HT-29 (cell line): ENCODE measurements around the gene ZNF880. TPM values are rescaled to one million over a fixed set of nuclear protein-coding genes. Genes with fewer than 3 reads are reported as not detected.
"Not testable (repeated sequence)": the region's sequence is repeated elsewhere in the genome, so short reads cannot be mapped to it uniquely, and the experiment has no call there.

Experiments
- DNase-seq: peaks from one replicate; pipeline ENCODE4 v3.0.0-alpha.2; 2015; ENCODE audit warnings: low spot score
- total RNA-seq: library from RNA; depleted of rRNA; stranded (reverse); fragments of >200 nt; shearing (Covaris generic); gene quantifications from 2 replicates; pipeline ENCODE4 v1.2.3, GENCODE V29; 2014; rRNA removed

Gene ZNF880
- not detected in 2 replicates for total RNA-seq

DNA sequence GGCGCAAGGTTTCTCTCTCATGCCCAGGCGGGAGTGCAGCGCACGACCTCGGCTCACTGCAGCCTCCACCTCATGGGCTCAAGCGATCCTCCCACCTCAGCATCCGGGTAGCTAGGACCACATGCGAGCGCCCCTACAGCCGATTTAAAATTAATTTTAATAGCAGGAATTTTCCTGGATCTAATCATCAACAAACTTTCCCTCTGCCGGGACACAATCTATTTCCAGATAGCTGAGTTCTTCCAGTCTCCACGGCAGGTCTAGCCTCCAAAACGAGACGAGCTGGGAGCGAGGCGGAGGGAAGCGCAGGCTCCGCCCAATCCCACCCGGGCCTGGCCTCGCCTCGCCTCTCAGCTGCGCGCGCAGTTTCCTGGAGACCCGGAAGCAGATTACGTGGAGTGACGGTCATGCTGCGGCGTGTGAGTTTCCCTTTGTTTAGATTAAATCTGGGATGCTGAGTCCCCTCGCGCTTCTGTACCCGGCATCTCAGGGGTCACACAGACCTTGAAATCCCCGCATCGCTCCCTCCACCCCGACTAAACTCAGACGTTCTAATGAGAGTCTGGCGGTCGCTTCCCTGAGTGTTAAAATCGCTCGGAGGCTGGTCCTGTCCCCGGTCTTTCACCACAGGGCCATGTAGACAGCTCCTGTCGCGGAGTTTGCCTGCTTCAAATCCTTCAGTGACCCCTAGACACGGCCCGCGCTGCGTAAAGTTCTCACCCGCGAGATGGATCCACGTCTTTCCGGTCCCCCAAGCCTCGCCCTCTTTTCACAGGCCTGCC, at the start of gene ZNF880:
TSS of gene ZNF880 (plus strand) at position 365 of the 782 bp plus-strand sequence. CDS start at position 408, 43 bp downstream.
- DNase-seq, result no peak

DNA sequence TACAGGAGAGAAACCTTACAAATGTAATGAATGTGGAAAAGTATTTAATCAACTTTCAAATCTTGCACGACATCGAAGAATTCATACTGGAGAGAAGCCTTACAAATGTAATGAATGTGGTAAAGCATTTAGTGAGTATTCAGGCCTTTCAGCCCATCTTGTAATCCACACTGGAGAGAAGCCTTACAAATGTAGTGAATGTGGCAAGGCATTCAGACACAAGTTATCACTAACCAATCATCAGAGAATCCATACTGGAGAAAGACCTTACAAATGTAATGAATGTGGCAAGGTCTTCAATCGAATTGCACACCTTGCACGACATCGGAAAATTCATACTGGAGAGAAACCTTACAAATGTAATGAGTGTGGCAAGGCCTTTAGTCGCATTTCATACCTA, 47.3 kb upstream of the ZNF880 start:
- no peak for DNase-seq

DNA sequence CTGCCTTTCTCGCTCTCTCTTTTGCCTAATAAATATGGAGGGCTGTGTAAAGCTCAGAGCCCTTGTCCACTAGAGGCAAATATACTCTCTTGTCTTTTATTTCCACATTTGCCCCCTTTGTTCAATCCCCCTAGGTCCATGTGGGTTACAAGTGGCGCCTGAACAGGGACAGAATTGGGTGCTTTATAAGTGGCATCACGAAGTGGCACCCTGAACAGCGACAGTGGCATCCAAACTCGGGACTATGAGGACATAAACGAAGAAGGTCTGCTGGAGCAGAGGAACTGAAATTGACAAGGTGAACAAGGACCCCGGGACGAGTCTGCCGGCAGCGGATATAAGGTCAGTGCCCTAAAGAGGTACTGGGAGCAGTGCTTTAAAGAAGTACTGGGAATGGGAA, 38.0 kb upstream of the ZNF880 start:
- DNase-seq, result no peak

DNA sequence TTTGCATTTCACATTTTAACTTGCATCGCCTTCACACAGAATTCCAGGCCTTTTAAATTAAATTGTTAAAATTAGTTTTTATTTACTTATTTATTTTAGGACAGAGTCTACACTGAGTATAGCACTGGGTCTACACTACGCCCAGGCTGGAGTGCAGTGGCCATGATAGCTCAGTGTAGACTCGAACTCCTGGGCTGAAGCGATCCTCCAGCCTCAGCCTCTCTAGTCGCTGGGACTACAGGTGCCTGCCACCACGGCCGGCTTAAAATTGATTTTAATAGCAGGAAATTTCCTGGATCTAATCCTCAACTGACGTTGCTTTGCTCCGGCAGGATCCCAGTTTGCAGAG, 34.0 kb upstream of the ZNF880 start:
- no peak for DNase-seq

DNA sequence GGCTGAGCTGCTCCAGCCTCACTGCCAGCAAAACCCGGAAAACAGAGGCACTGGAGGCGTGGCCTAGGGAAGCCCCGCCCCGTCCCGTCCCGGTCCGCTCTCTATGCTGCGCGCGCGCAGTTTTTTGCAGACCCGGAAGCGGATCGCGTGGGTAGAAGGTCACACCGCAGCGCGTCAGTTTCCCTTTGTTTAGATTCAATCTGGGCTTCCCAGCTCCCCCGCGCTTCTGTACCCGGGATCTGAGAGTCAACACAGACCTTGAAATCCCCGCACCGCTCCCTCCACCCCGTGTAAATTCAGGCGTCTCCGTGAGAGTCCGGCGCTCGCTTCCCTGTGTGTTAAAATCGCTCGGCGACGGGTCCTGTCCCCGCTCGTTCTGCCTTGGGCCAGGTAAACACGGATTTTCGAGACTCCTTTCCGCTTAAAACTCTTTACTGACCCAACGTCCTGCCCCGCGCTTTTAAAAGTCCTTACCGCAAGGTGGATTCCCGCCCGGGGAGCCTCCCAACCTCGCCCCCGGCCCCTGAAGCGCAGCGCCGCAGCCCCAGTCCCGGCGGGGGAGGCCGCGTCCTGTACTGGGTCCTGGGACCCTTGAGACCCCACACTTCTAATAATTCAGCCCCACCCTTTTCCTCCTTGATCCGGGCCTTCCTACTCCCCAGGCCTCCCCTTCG, 33.5 kb upstream of the ZNF880 start, which contains the start of gene ZNF610:
TSS of gene ZNF610 (plus strand) at position 127 of the 674 bp plus-strand sequence. CDS start 12,930 bp downstream, outside the sequence.
- DNase-seq, result no peak

DNA sequence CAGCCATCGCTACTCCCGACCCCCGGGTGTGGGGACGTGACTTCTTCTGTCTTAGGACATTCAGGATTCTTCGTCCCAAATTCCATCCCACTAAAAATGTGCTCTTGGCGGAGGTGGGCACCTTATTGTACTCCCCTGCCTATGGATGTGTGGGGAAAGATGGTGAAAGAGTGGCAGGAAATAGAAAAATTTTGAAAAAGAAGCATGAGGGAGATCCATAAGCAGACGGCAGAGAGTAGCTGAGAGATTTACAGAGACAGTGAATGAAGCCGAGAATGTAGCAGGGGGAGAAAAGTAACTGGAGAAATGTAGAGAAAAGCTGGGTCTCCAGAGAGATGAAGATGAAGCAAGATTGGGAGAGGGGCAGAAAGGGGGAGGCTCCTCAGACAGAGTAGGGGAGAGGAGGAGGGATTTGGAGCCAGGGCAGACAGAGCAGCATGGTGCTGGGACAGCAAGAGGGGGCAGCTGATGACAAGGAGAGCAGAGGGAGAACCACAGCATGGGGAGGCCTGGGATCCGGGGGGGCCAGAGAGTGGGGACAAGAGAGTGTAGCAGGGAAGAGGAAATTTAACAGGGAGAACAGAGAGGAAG, 32.8 kb upstream of the ZNF880 start:
- no peak for DNase-seq

DNA sequence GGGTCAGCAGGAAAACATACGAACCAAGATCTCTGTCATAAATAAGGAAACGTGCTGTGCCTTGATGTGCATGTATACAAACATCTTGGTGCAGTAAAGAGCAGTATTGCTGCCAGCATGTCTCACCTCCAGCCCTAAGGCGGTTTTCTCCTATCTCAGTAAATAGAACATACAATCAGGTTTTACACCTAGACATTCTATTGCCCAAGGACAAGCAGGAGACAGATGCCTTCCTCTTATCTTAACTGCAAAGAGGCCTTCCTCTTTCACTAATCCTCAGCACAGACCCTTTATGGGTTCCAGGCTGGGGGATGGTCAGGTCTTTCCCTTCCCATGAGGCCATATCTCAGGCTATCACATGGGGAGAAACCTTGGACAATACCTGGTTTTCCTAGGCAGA, 30.7 kb upstream of the ZNF880 start:
- DNase-seq, result not testable (repeated sequence)

DNA sequence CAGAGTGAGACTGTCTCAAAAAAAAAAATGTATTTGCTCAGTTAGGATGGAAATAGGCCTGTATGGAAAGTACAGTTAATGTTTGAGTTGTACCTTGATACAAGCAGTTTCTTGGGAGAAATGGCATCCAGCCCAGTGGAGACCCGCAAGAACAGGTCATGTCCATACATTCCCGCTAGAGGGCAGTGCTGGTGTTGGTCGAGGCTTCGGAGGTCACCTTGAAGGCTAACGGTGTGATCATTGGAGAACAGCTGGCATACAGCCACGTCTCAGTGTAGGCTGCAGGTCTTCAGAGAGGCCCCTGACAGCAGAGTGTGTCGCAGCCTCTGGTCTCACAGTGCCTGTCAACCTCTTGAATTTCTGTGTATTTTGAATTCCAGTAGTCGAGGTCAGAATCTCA, 26.2 kb upstream of the ZNF880 start:
- peak; percentile 41 for DNase-seq

DNA sequence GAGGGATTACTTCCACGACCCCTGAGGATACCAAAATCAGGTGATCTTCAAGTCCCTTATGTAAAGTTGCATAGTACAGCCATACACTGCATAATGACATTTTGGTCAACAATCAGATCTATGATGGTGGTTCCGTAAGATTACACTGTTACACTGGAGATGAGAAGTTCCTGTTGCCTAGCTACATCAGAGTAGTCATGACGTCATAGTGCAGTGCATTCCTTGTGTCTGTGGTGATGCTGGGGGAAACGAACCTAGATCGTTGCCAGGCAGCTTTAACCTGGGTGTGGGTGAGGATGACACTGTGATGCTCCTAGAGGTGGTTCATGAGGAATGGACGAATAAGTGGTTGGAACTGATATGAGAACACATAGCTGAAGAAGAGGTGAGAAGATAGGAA, 24.6 kb upstream of the ZNF880 start:
- DNase-seq, result no peak

DNA sequence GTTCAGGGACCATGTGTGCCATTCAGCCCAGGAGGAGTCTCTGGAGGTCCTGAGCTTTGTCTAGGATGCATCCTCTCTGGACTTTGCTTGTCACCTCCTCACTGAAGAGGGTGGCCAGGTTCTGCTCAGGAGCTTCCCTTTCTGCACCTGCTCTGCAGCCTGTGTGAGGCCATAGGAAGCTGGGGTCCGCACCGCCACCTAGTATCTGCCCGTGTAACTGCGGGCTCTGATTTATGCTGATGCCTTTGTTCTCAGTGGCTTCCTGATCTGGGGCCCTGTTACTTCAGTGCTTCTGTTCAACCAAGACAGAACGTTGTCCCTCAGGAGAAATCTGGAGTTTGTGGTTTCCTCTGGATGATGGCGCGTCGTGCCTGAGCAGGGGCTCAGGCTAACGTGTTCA, 18.2 kb upstream of the ZNF880 start:
- DNase-seq, result peak; percentile 9

DNA sequence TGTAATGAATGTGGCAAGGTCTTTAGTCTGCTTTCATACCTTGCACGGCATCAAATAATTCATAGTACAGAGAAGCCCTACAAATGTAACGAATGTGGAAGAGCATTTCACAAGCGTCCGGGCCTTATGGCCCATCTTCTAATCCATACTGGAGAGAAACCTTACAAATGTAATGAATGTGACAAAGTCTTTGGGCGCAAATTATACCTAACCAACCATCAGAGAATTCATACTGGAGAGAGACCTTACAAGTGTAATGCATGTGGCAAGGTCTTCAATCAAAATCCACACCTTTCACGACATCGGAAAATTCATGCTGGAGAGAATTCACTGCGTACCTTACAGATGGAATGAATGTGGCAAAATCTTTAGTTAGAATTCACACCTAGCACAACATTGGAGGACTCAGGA, 3.3 kb upstream of the ZNF880 start:
- no peak for DNase-seq

DNA sequence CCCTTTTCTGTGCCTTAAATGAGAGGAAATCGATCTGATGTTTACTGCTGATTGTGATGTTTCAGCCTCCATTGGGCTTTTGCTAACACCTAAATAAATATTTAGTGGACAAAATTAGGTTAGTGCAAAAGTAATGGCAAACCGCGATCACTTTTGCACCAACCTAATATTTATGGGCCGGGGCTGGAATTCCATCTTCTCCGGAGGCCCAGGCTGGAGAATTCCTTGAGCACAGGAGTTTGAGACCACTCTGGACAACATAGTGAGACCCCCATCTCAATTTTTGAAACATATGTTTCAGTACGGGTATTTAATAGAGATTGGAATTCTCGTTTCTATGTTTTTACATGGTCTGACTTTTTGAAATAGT, 603 bp downstream of the ZNF880 start:
- DNase-seq, result no peak

DNA sequence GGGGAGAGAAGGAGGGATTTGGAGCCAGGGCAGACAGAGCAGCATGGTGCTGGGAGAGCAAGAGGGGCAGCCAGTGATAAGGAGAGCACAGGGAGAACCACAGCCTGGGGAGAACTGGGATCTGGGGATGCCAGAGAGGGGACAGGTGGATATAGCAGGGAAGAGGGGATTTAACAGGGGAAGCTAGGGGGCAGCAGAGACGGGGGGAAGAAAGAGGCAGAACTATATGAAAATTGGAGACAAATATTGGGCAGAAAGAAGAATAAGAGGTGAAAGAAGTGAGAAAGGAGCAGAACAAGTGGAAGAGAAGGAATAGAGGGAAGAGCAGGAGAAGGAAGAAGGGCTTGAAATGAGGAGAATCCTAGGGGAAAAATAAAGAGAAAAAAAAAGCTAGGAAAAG, 21.4 kb downstream of the ZNF880 start:
- DNase-seq, result no peak

DNA sequence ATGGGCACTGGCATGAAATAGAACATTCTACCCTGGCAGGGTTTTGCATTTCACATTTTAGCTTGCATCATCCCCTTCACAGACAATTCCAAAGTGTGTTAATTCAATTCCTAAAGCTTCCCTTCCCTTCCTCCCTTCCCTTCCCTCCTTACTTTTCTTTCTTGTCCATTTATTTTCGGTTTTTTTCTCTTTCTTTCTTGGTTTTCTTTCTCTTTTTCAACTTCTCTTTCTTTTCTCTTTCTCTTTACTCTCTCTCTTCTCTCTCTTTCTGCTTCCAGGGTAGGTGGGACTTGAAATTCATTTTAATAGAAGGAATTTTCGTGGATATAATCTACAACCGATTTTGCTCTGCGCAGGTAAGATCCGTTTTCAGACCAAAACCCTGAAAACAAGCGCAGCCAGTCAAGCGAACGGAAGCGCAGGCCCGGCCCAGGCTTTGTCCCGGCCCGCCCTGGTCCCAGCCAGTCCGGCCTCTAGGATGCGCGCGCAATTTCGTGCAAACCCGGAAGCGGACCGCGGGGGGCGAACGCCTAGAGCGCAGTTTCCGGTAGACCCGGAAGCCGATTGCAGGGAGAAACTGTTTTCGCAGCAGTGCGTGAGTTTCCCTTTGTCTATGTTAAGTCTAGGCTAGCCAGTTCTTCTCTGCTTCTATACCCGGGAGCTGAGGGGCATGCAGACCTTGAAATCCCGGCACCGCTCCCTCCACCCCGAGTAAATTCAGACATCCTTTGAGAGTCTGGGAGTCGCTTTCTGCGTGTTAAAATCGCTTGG, 27.8 kb downstream of the ZNF880 start, which contains the start of gene ZNF528:
TSS of gene ZNF528 (plus strand) at position 540 of the 771 bp plus-strand sequence. CDS start 4,165 bp downstream, outside the sequence.
- no peak for DNase-seq

DNA sequence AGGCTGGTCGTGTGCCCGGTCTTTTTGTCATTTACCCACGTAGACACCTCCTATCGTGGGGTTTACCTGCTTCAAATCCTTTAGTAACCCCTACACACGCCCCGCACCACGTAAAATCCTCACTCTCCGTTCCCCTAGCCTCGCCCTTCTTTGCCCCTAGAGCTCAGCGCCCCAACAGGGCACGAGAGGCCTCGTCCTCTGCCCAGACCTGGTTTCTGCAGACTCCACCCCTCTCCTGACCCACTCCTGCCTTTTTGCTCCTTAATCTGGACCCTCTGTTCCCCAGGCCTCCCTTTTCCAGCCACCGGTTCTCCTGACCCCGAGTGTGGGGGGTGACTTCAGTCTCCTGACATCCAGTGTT, 28.3 kb downstream of the ZNF880 start:
- DNase-seq, result no peak

DNA sequence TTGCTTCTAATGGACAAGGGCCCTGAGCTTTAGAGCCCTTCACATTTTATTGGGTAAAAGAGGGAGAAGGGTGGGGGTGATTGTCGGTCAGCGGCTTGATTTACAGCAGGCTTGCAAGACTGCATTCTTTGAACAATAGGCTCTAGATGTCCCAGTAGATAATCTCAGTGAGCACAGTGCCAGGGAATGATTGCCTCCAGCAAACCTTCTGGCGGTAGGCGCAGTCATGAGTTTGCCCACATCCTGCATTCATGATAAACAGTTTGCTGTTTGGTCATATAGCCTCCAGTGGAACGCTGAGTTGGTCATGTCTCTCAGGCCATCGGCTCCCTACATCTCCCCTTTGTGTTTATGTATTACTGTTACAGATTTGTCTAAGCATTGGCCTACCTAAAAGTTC, 40.6 kb downstream of the ZNF880 start:
- DNase-seq, result no peak

DNA sequence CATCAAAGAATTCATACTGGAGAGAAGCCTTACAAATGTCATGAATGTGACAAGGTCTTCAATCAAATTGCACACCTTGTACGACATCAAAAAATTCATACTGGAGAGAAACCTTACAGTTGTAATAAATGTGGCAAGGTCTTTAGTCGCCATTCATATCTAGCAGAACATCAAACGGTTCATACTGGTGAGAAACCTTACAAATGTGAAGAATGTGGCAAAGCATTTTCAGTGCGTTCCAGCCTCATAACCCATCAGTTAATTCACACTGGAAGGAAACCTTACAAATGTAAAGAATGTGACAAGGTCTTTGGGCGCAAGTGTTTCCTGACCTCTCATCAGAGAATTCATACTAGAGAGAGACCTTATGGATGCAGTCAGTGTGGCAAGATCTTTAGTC, 46.0 kb downstream of the ZNF880 start:
- DNase-seq, result no peak

DNA sequence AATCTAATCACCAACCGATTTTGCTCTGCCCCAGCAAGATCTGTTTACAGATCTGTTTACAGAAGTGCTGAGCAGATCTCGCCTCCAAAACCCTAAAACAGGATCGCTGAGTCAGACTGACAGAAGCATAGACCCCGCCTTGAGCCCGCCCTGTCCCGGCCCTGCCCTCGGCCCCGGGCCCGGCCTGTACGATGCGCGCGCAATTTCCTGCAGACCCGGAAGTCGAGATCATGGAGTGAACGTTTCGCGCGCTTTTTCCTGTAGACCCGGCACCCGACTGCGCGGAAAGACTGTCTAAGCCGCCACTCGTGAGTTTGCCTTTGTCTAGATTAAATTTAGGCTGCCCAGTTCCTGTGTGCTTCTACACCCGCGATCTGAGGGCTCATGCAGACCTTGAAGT, 59.2 kb downstream of the ZNF880 start, which contains the start of gene ZNF534:
TSS of gene ZNF534 (plus strand) at position 212 of the 400 bp plus-strand sequence. CDS start 2,327 bp downstream, outside the sequence.
- no peak for DNase-seq
